Activated B cell treated with CpG ODN at 0.5 μM for 24 hours (primary cell): ENCODE measurements around the gene TNRC6B. TPM values are rescaled to one million over a fixed set of nuclear protein-coding genes. Genes with fewer than 3 reads are reported as not detected.

Experiments used
- ATAC-seq: fragments of 200-7000 bp; cut with Tn5 transposase; one replicate; pipeline ENCODE4 v1.10.0; 2021; ENCODE audit warnings: low read depth, mild to moderate bottlenecking, moderate library complexity
- CTCF ChIA-PET: fragments of 350-600 bp; sonication (Branson Sonifier 250); formaldehyde crosslinking; loops from one replicate; lab custom pipeline; 2021; ENCODE audit warnings: antibody characterized with exemption; lab: Charles Lee
- POLR2A ChIA-PET: fragments of 350-600 bp; sonication (Branson Sonifier 250); formaldehyde crosslinking; loops from one replicate; lab custom pipeline; 2021; ENCODE audit warnings: antibody characterized with exemption; lab: Charles Lee
- DNase-seq: peaks from one replicate; pipeline ENCODE4 v3.0.0; 2022
- H3K27ac Mint-ChIP-seq: one replicate; pipeline ENCODE4 v1.8.0; 2020; ENCODE audit warnings: mixed read lengths
- H3K27me3 Mint-ChIP-seq: one replicate; pipeline ENCODE4 v1.8.0; 2021; ENCODE audit warnings: mixed read lengths
- H3K36me3 Mint-ChIP-seq: one replicate; pipeline ENCODE4 v1.8.0; 2021; ENCODE audit warnings: low read depth, mixed read lengths
- H3K4me1 Mint-ChIP-seq: one replicate; pipeline ENCODE4 v1.8.0; 2021; ENCODE audit warnings: mixed read lengths
- H3K4me3 Mint-ChIP-seq: one replicate; pipeline ENCODE4 v1.8.0; 2020; ENCODE audit warnings: mild to moderate bottlenecking, mixed read lengths
- H3K9me3 Mint-ChIP-seq: one replicate; pipeline ENCODE4 v1.8.0; 2020; ENCODE audit warnings: mixed read lengths
- intact Hi-C: fragments of 100-400 bp; cut with micrococcal nuclease; formaldehyde crosslinking; loops from one replicate; pipeline ENCODE4 v1.15.1; 2024
- total RNA-seq: library from RNA; stranded (reverse); gene quantifications from 2 replicates; pipeline ENCODE4 v1.2.3, GENCODE V29; 2022
- TF ChIP-seq, protein P1 (sequence below): fragments of 200-600 bp; IDR thresholded peaks from one replicate; pipeline ENCODE4 v1.8.0; 2022; ENCODE audit warnings: antibody characterized with exemption, mild to moderate bottlenecking

The TNRC6B gene
- total RNA-seq, 1 donor from 2014 or later: 95.2 TPM

- H3K36me3 Mint-ChIP-seq: peaks cover 48% of the 10 kb centered on the region
- ATAC-seq (no peak), DNase-seq (no peak)
- ChIA-PET POLR2A (no interaction called here), CTCF (no interaction called here)
- no peak overlapping the region for H3K27ac Mint-ChIP-seq
- H3K9me3 Mint-ChIP-seq: no peaks in the 10 kb centered on the region
- intact Hi-C loops: no loop called here
- no peak overlapping the region for H3K4me3 Mint-ChIP-seq
- TF ChIP-seq, protein P1, sequence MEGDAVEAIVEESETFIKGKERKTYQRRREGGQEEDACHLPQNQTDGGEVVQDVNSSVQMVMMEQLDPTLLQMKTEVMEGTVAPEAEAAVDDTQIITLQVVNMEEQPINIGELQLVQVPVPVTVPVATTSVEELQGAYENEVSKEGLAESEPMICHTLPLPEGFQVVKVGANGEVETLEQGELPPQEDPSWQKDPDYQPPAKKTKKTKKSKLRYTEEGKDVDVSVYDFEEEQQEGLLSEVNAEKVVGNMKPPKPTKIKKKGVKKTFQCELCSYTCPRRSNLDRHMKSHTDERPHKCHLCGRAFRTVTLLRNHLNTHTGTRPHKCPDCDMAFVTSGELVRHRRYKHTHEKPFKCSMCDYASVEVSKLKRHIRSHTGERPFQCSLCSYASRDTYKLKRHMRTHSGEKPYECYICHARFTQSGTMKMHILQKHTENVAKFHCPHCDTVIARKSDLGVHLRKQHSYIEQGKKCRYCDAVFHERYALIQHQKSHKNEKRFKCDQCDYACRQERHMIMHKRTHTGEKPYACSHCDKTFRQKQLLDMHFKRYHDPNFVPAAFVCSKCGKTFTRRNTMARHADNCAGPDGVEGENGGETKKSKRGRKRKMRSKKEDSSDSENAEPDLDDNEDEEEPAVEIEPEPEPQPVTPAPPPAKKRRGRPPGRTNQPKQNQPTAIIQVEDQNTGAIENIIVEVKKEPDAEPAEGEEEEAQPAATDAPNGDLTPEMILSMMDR: no peak
- H3K27me3 Mint-ChIP-seq: no peaks in the 10 kb centered on the region
- H3K4me1 Mint-ChIP-seq: peaks cover 26% of the 10 kb centered on the region
These were observed 48.9 kb downstream of the TNRC6B start for GRCh38 chr22:40226620-40227019.

- ChIA-PET CTCF (no interaction called here), POLR2A (interaction anchor here (0.5 kb wide), 1 partner anchor 285 kb away, joined by 4 read pairs; no protein-coding TSS in a partner anchor)
- Mint-ChIP-seq H3K36me3 (peaks cover 58% of the 10 kb centered on the region), H3K4me3 (no peak overlapping the region), H3K9me3 (no peaks in the 10 kb centered on the region), H3K27me3 (no peaks in the 10 kb centered on the region), H3K27ac (peak overlapping the region; percentile 14), H3K4me1 (peaks cover 30% of the 10 kb centered on the region)
- DNase-seq (no peak), ATAC-seq (no peak)
- TF ChIP-seq, protein P1: no peak
- intact Hi-C loops: no loop called here
These were observed 54.0 kb downstream of the TNRC6B start for GRCh38 chr22:40231618-40232313.

DNA sequence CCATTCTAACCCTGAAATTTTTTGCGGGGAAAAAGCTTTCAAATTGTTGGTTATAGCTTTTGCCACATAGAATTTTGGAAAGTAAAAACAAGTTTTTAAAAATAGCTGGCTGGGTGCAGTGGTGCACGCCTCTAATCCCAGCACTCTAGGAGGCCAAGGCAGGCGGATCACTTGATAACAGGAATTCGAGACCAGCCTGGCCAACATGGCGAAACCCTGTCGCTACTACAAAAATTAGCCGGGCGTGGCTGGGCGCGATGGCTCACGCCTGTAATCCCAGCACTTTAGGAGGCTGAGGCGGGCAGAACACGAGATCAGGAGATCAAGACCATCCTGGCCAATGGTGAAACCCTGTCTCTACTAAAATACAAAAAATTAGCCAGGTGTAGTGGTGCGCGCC is 54.9 kb downstream of the TNRC6B start:
- Mint-ChIP-seq H3K4me1 (peaks cover 39% of the 10 kb centered on the region), H3K9me3 (no peaks in the 10 kb centered on the region), H3K27me3 (no peaks in the 10 kb centered on the region), H3K27ac (no peak overlapping the region), H3K4me3 (no peak overlapping the region), H3K36me3 (peaks cover 62% of the 10 kb centered on the region)
- POLR2A ChIA-PET: interaction anchor here (0.5 kb wide), 1 partner anchor 284 kb away, joined by 4 read pairs; no protein-coding TSS in a partner anchor
- DNase-seq (no peak), ATAC-seq (no peak)
- intact Hi-C loops: no loop called here
- TF ChIP-seq, protein P1: no peak
- CTCF ChIA-PET: no interaction called here

- Mint-ChIP-seq H3K4me1 (peaks cover 51% of the 10 kb centered on the region), H3K27ac (no peak overlapping the region)
- POLR2A ChIA-PET: no interaction called here
These were observed 56.2 kb downstream of the TNRC6B start for GRCh38 chr22:40233886-40234285.

DNA sequence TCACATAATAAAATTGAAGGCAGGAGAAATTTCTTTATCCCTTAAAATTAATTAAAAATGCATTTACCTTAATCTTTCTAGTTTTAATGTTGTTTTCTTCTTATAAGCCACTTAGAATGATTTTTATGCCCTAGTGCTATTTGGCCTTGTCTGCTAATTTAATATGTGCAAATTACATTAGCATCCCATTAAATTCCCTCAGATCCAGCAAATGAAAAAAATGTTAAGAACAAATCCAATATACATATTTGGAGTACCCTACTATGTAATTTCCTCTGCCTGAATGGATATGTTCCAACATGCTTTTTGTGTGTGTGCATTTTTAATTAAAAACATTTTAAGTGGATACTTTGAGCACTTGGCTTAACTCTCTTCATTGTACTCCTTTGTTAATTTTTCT is 56.9 kb downstream of the TNRC6B start:
- H3K9me3 Mint-ChIP-seq: no peaks in the 10 kb centered on the region
- no peak for ATAC-seq
- ChIA-PET POLR2A (no interaction called here), CTCF (no interaction called here)
- H3K27ac Mint-ChIP-seq: no peak overlapping the region
- no peak for DNase-seq
- intact Hi-C loops: loop anchor here (5.0 kb wide), 1 partner anchor 32 kb away; no protein-coding TSS in a partner anchor
- H3K27me3 Mint-ChIP-seq: no peaks in the 10 kb centered on the region
- peaks cover 56% of the 10 kb centered on the region for H3K36me3 Mint-ChIP-seq
- no peak overlapping the region for H3K4me3 Mint-ChIP-seq
- peaks cover 54% of the 10 kb centered on the region for H3K4me1 Mint-ChIP-seq
- TF ChIP-seq, protein P1: no peak

More at GRCh38 chr22:40233886-40234285, 56.2 kb downstream of the TNRC6B start:
- CTCF ChIA-PET: no interaction called here
- no peaks in the 10 kb centered on the region for H3K9me3 Mint-ChIP-seq
- TF ChIP-seq, protein P1: no peak
- no peak for DNase-seq
- intact Hi-C loops: no loop called here
- no peaks in the 10 kb centered on the region for H3K27me3 Mint-ChIP-seq
- H3K36me3 Mint-ChIP-seq: peaks cover 63% of the 10 kb centered on the region
- no peak for ATAC-seq
- no peak overlapping the region for H3K4me3 Mint-ChIP-seq
